HG03064 (cell line): ENCODE measurements around the gene OR6C65.
"Not testable (repeated sequence)": the region's sequence is repeated elsewhere in the genome, so short reads cannot be mapped to it uniquely, and the experiment has no call there.

Source experiments
- ATAC-seq: cut with Tn5 transposase; IDR thresholded peaks from one replicate; pipeline ENCODE4 v1.9.1; 2021; ENCODE audit warnings: low read depth; ENCODE audit not compliant: unreplicated experiment

The OR6C65 gene

GRCh38 chr12:55400229-55400628 lies at the start of gene OR6C65:
TSS of gene OR6C65 (plus strand) at chr12:55400529. CDS start at chr12:55400529, 0 bp downstream.
- no peak for ATAC-seq

- not testable (repeated sequence) for ATAC-seq
These were observed 45.0 kb upstream of the OR6C65 start for GRCh38 chr12:55355338-55355737.

- ATAC-seq = no peak
These were observed 37.7 kb upstream of the OR6C65 start, which contains the start of gene OR6C75 for GRCh38 chr12:55362675-55363074. TSS of gene OR6C75 (plus strand) at chr12:55362975. CDS start at chr12:55365111, 2,136 bp downstream.

- no peak for ATAC-seq
These were observed 35.2 kb upstream of the OR6C65 start for GRCh38 chr12:55365086-55365485.

- no peak for ATAC-seq
These were observed 27.8 kb upstream of the OR6C65 start for GRCh38 chr12:55372521-55372920.

GRCh38 chr12:55385891-55386290 lies 14.4 kb upstream of the OR6C65 start:
- ATAC-seq = no peak

- no peak for ATAC-seq
These were observed 8.1 kb upstream of the OR6C65 start for GRCh38 chr12:55392032-55392795.

- ATAC-seq = no peak
These were observed 4.0 kb upstream of the OR6C65 start for GRCh38 chr12:55396326-55396725.

GRCh38 chr12:55407866-55408265 lies 7.5 kb downstream of the OR6C65 start:
- no peak for ATAC-seq

GRCh38 chr12:55409133-55409532 lies 8.8 kb downstream of the OR6C65 start:
- not testable (repeated sequence) for ATAC-seq

- not testable (repeated sequence) for ATAC-seq
These were observed 11.8 kb downstream of the OR6C65 start for GRCh38 chr12:55412138-55412537.

- ATAC-seq = not testable (repeated sequence)
These were observed 13.4 kb downstream of the OR6C65 start for GRCh38 chr12:55413498-55414388.

- not testable (repeated sequence) for ATAC-seq
These were observed 14.1 kb downstream of the OR6C65 start for GRCh38 chr12:55414396-55414823.

- ATAC-seq = not testable (repeated sequence)
These were observed 14.6 kb downstream of the OR6C65 start for GRCh38 chr12:55414889-55415288.

- ATAC-seq = no peak
These were observed 16.6 kb downstream of the OR6C65 start for GRCh38 chr12:55416961-55417360.

GRCh38 chr12:55420307-55420962 lies 20.1 kb downstream of the OR6C65 start:
- ATAC-seq = no peak

- ATAC-seq = no peak
These were observed 25.6 kb downstream of the OR6C65 start, which contains the start of gene OR6C76 for GRCh38 chr12:55425954-55426353. TSS of gene OR6C76 (plus strand) at chr12:55426254. CDS start at chr12:55426254, 0 bp downstream.

GRCh38 chr12:55428331-55429243 lies 28.3 kb downstream of the OR6C65 start:
- no peak for ATAC-seq

- ATAC-seq = not testable (repeated sequence)
These were observed 40.9 kb downstream of the OR6C65 start for GRCh38 chr12:55441233-55441632.

- no peak for ATAC-seq
These were observed 43.4 kb downstream of the OR6C65 start, which contains the start of gene OR6C2 for GRCh38 chr12:55443776-55444175. TSS of gene OR6C2 (plus strand) at chr12:55444076. CDS start at chr12:55452214, 8,138 bp downstream.
